OCI-LY3 (cell line): ENCODE data around the gene KDM6A.

ENCODE experiments used
- EZH2phosphoT487 ChIP-seq: fragments of 200-600 bp; shearing (Covaris generic); IDR thresholded peaks from 2 replicates; pipeline ENCODE4 v1.6.1; 2018; ENCODE audit warnings: antibody characterized with exemption, mixed run types, low read depth
- TF ChIP-seq, protein P1 (sequence below): fragments of 200-600, 300-600 bp; sonication (generic); IDR thresholded peaks from 2 replicates; pipeline ENCODE4 v1.5.1; 2014; ENCODE audit warnings: antibody characterized with exemption, low read length, low read depth

DNA sequence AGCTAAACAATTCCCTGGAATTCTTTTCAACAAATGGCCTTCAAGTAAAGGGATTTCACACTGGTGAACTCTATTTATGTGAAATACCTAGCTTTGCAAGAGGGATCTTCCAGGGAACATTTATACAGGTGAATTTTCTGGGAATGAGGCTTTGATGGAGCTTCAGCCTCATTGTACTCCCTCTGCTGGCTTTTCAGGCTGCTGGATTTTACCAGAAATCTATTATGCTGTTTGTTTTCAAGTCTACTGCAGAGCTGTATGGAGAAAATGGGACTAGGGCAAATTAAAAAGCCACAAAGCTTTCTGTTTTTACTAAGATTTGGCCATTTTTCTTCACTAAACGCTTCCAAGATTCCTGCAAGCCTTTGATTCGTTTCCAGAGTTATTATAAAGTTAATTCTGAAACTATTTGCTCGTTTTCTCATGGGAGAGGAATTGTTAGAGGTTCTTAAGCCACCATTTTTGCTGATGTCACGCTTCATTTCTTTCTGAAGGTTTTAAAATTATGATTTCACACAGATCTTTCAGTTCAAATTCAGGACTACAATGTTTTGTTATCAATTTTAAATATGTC lies 31.6 kb downstream of the KDM6A start:
- TF ChIP-seq, protein P1, sequence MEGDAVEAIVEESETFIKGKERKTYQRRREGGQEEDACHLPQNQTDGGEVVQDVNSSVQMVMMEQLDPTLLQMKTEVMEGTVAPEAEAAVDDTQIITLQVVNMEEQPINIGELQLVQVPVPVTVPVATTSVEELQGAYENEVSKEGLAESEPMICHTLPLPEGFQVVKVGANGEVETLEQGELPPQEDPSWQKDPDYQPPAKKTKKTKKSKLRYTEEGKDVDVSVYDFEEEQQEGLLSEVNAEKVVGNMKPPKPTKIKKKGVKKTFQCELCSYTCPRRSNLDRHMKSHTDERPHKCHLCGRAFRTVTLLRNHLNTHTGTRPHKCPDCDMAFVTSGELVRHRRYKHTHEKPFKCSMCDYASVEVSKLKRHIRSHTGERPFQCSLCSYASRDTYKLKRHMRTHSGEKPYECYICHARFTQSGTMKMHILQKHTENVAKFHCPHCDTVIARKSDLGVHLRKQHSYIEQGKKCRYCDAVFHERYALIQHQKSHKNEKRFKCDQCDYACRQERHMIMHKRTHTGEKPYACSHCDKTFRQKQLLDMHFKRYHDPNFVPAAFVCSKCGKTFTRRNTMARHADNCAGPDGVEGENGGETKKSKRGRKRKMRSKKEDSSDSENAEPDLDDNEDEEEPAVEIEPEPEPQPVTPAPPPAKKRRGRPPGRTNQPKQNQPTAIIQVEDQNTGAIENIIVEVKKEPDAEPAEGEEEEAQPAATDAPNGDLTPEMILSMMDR, result no peak
- no peak for TF ChIP-seq EZH2phosphoT487
